Activated naive CD4-positive, alpha-beta T cell treated with anti-CD3 and anti-CD28 coated beads for 36 hours (primary cell): ENCODE measurements around the gene FOS. TPM values are rescaled to one million over a fixed set of nuclear protein-coding genes. Genes with fewer than 3 reads are reported as not detected.
A peak's percentile ranks its signal among the peaks of the same experiment; 100 is the strongest.

Experiments used
- CTCF ChIA-PET: fragments of 350-600 bp; sonication (Branson Sonifier 250); formaldehyde crosslinking; loops from one replicate; lab custom pipeline; 2021; ENCODE audit warnings: antibody characterized with exemption; lab: Charles Lee
- DNase-seq: peaks from one replicate; pipeline ENCODE4 v3.0.0-alpha.2; 2020
- H3K27ac Mint-ChIP-seq: one replicate; pipeline ENCODE4 v1.8.0; 2021; ENCODE audit warnings: mild to moderate bottlenecking, mixed read lengths
- H3K27me3 Mint-ChIP-seq: one replicate; pipeline ENCODE4 v1.8.0; 2021; ENCODE audit warnings: low read depth, mixed read lengths
- H3K36me3 Mint-ChIP-seq: one replicate; pipeline ENCODE4 v1.8.0; 2021; ENCODE audit warnings: low read depth, mixed read lengths
- H3K4me1 Mint-ChIP-seq: one replicate; pipeline ENCODE4 v1.8.0; 2021; ENCODE audit warnings: low read depth, mixed read lengths
- H3K4me3 Mint-ChIP-seq: one replicate; pipeline ENCODE4 v1.8.0; 2021; ENCODE audit warnings: mild to moderate bottlenecking, moderate library complexity, mixed read lengths
- H3K9me3 Mint-ChIP-seq: one replicate; pipeline ENCODE4 v1.8.0; 2021; ENCODE audit warnings: mixed read lengths
- intact Hi-C: fragments of 100-400 bp; cut with micrococcal nuclease; formaldehyde crosslinking; loops from one replicate; pipeline ENCODE4 v1.15.1; 2023
- total RNA-seq, 2 experiments: library from RNA; stranded (reverse); gene quantifications; one replicate each; pipeline ENCODE4 v1.2.3, GENCODE V29; 2021

Gene FOS
- total RNA-seq, 2 experiments from 2014 or later = 34.5 to 35.7 TPM

DNA sequence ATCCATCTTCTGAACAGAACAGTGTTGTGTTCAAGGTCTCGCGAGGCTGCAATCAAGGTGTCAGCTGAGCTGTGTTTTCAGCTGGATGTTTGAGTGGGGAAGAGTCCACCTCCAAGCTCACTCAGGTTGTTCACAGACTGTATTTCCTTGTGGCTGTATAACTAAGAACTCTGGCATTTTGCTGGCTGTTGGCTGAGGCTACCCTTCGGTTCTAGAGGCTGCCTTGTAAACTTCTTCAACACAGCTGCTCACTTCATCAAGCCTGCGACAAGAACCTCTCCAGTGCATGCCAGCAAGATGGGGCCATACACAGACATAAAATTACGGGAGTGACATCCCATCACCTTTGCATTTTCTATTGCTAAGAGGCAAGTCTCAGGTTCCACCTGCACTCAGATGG is 12.7 kb downstream of the FOS start:
- no peaks in the 10 kb centered on the region for H3K36me3 Mint-ChIP-seq
- intact Hi-C loops = no loop called here
- no peak overlapping the region for H3K27ac Mint-ChIP-seq
- H3K4me1 Mint-ChIP-seq = peaks cover 19% of the 10 kb centered on the region
- CTCF ChIA-PET = interaction anchor here (0.8 to 2.5 kb wide), 2 partner anchors 9 to 150 kb away, joined by 3 to 9 read pairs; no protein-coding TSS in a partner anchor
- no peaks in the 10 kb centered on the region for H3K9me3 Mint-ChIP-seq
- no peak overlapping the region for H3K4me3 Mint-ChIP-seq
- H3K27me3 Mint-ChIP-seq = peaks cover 3% of the 10 kb centered on the region
- DNase-seq = no peak

DNA sequence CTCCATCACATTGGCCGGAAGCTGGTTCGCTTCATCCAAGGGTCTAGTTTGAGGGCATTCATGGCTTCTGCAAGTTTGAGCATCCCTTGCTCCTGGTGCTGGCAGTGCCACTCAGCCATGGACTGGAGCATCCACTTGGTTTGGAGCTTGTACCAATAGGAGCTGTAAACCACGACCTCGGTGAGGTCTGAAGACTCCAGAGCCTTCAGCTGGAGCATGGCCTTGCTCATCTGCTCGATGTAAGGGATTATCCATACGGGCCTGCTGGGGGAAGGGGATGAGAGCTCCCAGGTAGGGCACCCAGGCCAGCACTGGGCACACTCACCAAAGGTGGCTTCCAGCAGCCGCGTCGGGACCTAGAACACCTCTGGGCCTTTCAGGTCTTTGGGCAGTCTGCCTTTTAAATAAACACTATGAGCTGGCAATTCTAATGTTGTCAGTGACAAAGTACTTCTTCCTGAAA is 13.5 kb downstream of the FOS start:
- Mint-ChIP-seq H3K9me3 (no peaks in the 10 kb centered on the region), H3K4me3 (no peak overlapping the region), H3K4me1 (peaks cover 20% of the 10 kb centered on the region), H3K27ac (no peak overlapping the region), H3K36me3 (no peaks in the 10 kb centered on the region), H3K27me3 (peaks cover 3% of the 10 kb centered on the region)
- DNase-seq = no peak
- intact Hi-C loops = no loop called here
- CTCF ChIA-PET = interaction anchor here (0.7 to 2.5 kb wide), 3 partner anchors 10 to 204 kb away, joined by 3 to 9 read pairs (median 3); no protein-coding TSS in a partner anchor

GRCh38 chr14:75292886-75293285 is 14.3 kb downstream of the FOS start:
- H3K27me3 Mint-ChIP-seq = peaks cover 3% of the 10 kb centered on the region
- H3K36me3 Mint-ChIP-seq = no peaks in the 10 kb centered on the region
- H3K27ac Mint-ChIP-seq = no peak overlapping the region
- peak overlapping the region; percentile 79 for H3K4me3 Mint-ChIP-seq
- H3K4me1 Mint-ChIP-seq = peaks cover 20% of the 10 kb centered on the region
- intact Hi-C loops = no loop called here
- H3K9me3 Mint-ChIP-seq = no peaks in the 10 kb centered on the region
- no peak for DNase-seq
- CTCF ChIA-PET = interaction anchor here (1.0 to 2.5 kb wide), 2 partner anchors 10 to 205 kb away, joined by 3 to 9 read pairs; no protein-coding TSS in a partner anchor

- H3K4me3 Mint-ChIP-seq = peak overlapping the region; percentile 80
Observed at GRCh38 chr14:75293920-75294648, 15.5 kb downstream of the FOS start.

DNA sequence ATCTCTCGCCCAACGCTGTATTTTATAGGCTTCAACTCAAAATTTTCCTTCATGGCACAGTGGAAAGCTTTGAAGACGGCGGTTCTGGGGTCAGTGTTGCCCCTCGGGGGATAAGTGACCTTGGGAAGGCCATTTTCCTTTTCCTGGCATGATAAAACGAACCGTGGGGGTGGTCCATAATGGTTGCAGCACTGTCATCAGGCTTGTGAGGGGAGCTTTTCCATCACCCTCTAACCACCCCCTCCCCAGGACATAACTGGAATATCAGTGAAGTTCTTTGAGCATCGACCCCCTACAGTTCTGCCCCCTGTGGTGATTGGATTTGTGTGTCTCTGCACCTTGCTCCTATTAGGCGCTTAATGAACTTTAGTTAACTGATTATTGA is 16.0 kb downstream of the FOS start:
- Mint-ChIP-seq H3K27ac (no peak overlapping the region), H3K4me1 (peaks cover 20% of the 10 kb centered on the region), H3K9me3 (no peaks in the 10 kb centered on the region), H3K27me3 (peaks cover under 1% of the 10 kb centered on the region), H3K36me3 (no peaks in the 10 kb centered on the region), H3K4me3 (peak overlapping the region; percentile 80)
- intact Hi-C loops = loop anchor here (1.0 to 2.0 kb wide), 7 partner anchors 9 to 292 kb away; partner anchors contain the start of genes EIF2B2, FOS, NEK9 and TMED10
- no peak for DNase-seq
- CTCF ChIA-PET = interaction anchor here (0.7 to 6.3 kb wide), 15 partner anchors 10 to 434 kb away, joined by 3 to 78 read pairs (median 5); no protein-coding TSS in a partner anchor

More at GRCh38 chr14:75293920-75294648, 15.5 kb downstream of the FOS start:
- H3K27me3 Mint-ChIP-seq = peaks cover 3% of the 10 kb centered on the region
- peaks cover 20% of the 10 kb centered on the region for H3K4me1 Mint-ChIP-seq
- no peaks in the 10 kb centered on the region for H3K36me3 Mint-ChIP-seq
- intact Hi-C loops = loop anchor here (1.0 to 2.0 kb wide), 6 partner anchors 16 to 291 kb away; partner anchors contain the start of genes EIF2B2, FOS, NEK9 and TMED10
- no peaks in the 10 kb centered on the region for H3K9me3 Mint-ChIP-seq
- CTCF ChIA-PET = interaction anchor here (0.7 to 6.3 kb wide), 10 partner anchors 10 to 434 kb away, joined by 3 to 78 read pairs (median 4); no protein-coding TSS in a partner anchor
- no peak overlapping the region for H3K27ac Mint-ChIP-seq
- DNase-seq = peak; percentile 91

GRCh38 chr14:75295061-75295461 is 16.4 kb downstream of the FOS start:
- H3K36me3 Mint-ChIP-seq = no peaks in the 10 kb centered on the region
- intact Hi-C loops = loop anchor here (1.0 to 2.0 kb wide), 2 partner anchors 8 to 292 kb away; partner anchors contain the start of gene EIF2B2
- peaks cover 20% of the 10 kb centered on the region for H3K4me1 Mint-ChIP-seq
- H3K9me3 Mint-ChIP-seq = no peaks in the 10 kb centered on the region
- H3K27me3 Mint-ChIP-seq = no peaks in the 10 kb centered on the region
- CTCF ChIA-PET = interaction anchor here (0.7 to 6.3 kb wide), 18 partner anchors 10 to 435 kb away, joined by 3 to 78 read pairs (median 5); partner anchors contain the start of gene NEK9
- H3K27ac Mint-ChIP-seq = no peak overlapping the region
- H3K4me3 Mint-ChIP-seq = peak overlapping the region; percentile 80
- peak; percentile 31 for DNase-seq

GRCh38 chr14:75295491-75296345 is 17.1 kb downstream of the FOS start:
- no peaks in the 10 kb centered on the region for H3K27me3 Mint-ChIP-seq
- intact Hi-C loops = loop anchor here (1.0 to 2.0 kb wide), 6 partner anchors 8 to 351 kb away; partner anchors contain the start of gene EIF2B2
- peak; percentile 88 for DNase-seq
- no peaks in the 10 kb centered on the region for H3K36me3 Mint-ChIP-seq
- no peaks in the 10 kb centered on the region for H3K9me3 Mint-ChIP-seq
- CTCF ChIA-PET = interaction anchor here (0.5 to 6.3 kb wide), 23 partner anchors 9 to 435 kb away, joined by 3 to 78 read pairs (median 4); partner anchors contain the start of gene NEK9
- H3K4me1 Mint-ChIP-seq = peaks cover 20% of the 10 kb centered on the region
- H3K4me3 Mint-ChIP-seq = peak overlapping the region; percentile 80
- no peak overlapping the region for H3K27ac Mint-ChIP-seq

DNA sequence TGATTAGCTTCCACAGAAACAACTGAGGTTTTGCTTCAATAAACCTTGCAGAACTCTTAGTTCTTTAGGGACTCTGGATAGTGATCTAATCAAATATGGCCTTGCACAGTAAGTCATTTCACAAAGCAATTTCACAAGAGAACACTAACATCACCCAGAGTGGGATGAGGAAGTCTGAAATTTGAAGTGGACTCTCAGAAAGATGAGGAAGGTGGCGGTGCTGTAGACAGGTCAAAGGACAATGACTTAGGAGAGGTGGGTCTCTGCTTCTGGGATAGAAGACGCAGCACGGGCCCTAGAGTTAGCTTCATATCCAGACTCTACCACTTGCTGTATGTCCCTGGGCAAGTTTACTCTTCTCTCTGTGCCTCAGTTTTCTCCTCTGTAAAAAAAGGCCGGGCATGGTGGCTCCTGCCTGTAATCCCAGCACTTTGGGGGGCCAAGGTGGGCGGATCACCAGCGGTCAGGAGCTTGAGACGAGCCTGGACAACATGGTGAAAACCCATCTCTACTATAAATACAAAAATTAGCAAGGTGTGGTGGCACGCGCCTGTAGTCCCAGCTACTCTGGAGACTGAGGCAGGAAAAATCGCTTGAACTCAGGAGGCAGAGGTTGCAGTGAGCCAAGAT is 18.9 kb downstream of the FOS start:
- no peaks in the 10 kb centered on the region for H3K36me3 Mint-ChIP-seq
- H3K4me1 Mint-ChIP-seq = peaks cover 36% of the 10 kb centered on the region
- CTCF ChIA-PET = interaction anchor here (0.6 to 6.3 kb wide), 13 partner anchors 11 to 411 kb away, joined by 3 to 78 read pairs (median 4); partner anchors contain the start of genes ACYP1 and NEK9
- H3K4me3 Mint-ChIP-seq = no peak overlapping the region
- intact Hi-C loops = loop anchor here (2.0 kb wide), 1 partner anchor 353 kb away; no protein-coding TSS in a partner anchor
- no peaks in the 10 kb centered on the region for H3K9me3 Mint-ChIP-seq
- no peak for DNase-seq
- H3K27ac Mint-ChIP-seq = no peak overlapping the region
- H3K27me3 Mint-ChIP-seq = no peaks in the 10 kb centered on the region

DNA sequence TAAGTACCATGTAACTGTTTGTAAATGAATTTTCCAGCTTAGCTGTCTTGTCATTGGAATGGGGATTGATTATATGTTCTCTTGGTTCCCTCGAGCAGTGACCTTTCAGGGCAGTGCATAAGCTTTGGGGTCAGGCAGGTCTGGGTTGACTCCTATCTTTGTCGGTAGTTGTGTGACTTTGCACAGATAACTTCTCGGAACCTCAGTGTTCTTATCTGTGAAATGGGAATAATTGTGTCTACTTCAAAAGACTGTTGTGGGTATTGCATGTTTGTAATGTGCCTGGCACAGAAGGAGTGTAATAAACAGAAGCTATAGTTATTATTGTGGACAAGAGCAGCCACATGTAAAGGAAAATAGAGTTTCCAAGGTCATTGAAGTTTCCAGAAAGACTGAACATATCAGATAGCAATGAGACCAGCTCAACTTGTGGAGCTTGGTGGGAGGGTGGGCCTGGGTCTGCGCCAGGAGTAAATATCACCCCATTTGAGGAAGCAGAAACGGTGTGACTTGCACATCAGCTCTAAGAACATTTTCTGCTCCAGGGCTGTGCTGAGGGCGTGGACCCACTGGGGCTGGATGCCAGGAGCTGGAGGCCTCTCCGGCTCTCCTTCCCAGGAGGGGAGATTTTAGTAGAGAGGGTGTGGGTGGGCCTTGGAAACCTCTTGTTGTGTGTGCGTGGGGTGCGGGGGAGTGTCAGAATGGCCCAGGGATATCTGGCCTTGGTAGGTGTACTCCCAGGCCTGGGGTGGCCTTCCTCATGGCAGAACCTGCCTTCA is 19.7 kb downstream of the FOS start:
- H3K27ac Mint-ChIP-seq = no peak overlapping the region
- CTCF ChIA-PET = interaction anchor here (0.5 to 6.3 kb wide), 15 partner anchors 45 to 351 kb away, joined by 3 to 78 read pairs (median 3); partner anchors contain the start of genes ACYP1 and NEK9
- no peaks in the 10 kb centered on the region for H3K27me3 Mint-ChIP-seq
- H3K9me3 Mint-ChIP-seq = no peaks in the 10 kb centered on the region
- no peak overlapping the region for H3K4me3 Mint-ChIP-seq
- no peak for DNase-seq
- H3K36me3 Mint-ChIP-seq = no peaks in the 10 kb centered on the region
- peaks cover 37% of the 10 kb centered on the region for H3K4me1 Mint-ChIP-seq
- intact Hi-C loops = no loop called here

DNA sequence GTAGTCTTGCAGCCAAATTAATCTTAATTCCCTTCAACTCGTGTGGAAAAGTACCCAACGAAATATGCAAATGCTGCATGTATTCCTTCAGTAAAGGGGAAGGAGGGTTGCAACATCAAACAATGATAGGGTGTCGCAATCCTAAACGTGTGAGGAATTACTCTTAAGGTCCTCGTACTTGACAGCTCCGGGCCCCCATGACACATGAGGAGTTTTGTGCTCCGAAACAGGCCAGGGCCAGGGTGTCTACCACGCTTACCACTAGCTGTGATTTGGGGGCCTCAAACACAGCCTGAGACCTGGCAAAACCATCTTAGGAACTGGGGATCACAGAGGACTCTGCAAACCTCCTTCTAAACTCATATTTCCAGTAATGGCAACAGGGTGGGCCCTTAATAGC is 20.4 kb downstream of the FOS start:
- peaks cover 40% of the 10 kb centered on the region for H3K4me1 Mint-ChIP-seq
- DNase-seq = no peak
- no peaks in the 10 kb centered on the region for H3K9me3 Mint-ChIP-seq
- no peaks in the 10 kb centered on the region for H3K36me3 Mint-ChIP-seq
- H3K4me3 Mint-ChIP-seq = no peak overlapping the region
- no peaks in the 10 kb centered on the region for H3K27me3 Mint-ChIP-seq
- no peak overlapping the region for H3K27ac Mint-ChIP-seq
- CTCF ChIA-PET = interaction anchor here (0.6 to 6.3 kb wide), 13 partner anchors 9 to 358 kb away, joined by 3 to 78 read pairs (median 3); partner anchors contain the start of gene NEK9
- intact Hi-C loops = no loop called here
